ENCODE data around the gene IFI30.

DNA sequence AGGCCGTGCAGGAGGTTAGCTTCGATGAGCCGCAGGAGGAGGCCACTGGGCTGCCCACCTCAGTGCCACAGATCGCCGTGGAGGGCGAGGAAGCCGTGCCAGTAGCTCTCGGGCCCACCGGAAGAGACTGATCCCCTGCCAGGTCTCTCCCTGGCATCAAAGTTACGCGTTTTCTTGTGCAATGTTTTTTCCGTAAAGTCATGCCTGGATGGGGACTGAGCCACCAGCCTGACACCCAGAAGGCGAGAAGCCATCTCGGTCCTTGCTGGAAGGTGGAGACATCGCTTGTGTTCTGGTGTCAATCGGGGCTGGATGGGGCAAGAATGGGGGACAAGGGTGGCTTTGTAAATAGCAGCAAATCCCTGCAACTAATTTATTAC, 24.0 kb upstream of the IFI30 start:
- TF ChIP-seq EZH2phosphoT487 (IDR thresholded peaks at IDR 0.05; ENCODE audit: insufficient read depth, low read depth), result no peak
- TF ChIP-seq EZH2 (IDR thresholded peaks at IDR 0.05; ENCODE audit: insufficient read depth, poor library complexity, severe bottlenecking), result no peak
